ENCODE data around the gene PRDM7. TPM values are rescaled to one million over a fixed set of nuclear protein-coding genes. Genes with fewer than 3 reads are reported as not detected.

The PRDM7 gene
- not detected in 2 replicates for total RNA-seq

GRCh38 chr16:90077240-90077756, at the start of gene PRDM7:
PRDM7 (minus strand) TSS chr16:90077331; CDS start chr16:90075910, 1,421 bp downstream.

GRCh38 chr16:90018652-90019542, 58.2 kb downstream of the PRDM7 start, which contains the start of gene DBNDD1:
DBNDD1 (minus strand) TSS chr16:90019456; CDS start chr16:90019341, 115 bp downstream.

Other genes starting within 250 kb of the PRDM7 start
- 1.5 and 5.8 TPM in 2 replicates for gene SPIRE2, start 248.9 kb downstream of the PRDM7 start, total RNA-seq
- 103 and 206 TPM in 2 replicates for gene TCF25, start 203.7 kb downstream of the PRDM7 start, total RNA-seq
- gene MC1R, start 158.5 kb downstream of the PRDM7 start, total RNA-seq, result 2.9 and 4.3 TPM in 2 replicates
- 488 and 691 TPM in 2 replicates for gene TUBB3, start 154.0 kb downstream of the PRDM7 start, total RNA-seq
- gene DEF8, start 128.6 kb downstream of the PRDM7 start, total RNA-seq, result 100 and 137 TPM in 2 replicates
- gene DBNDD1, start 57.9 kb downstream of the PRDM7 start, total RNA-seq, result 14.2 and 21.8 TPM in 2 replicates